Astrocyte of the cerebellum (primary cell): ENCODE results near the gene MYLK3.

Experiments used
- DNase-seq: peaks from one replicate; pipeline ENCODE4 v3.0.0-alpha.2; 2011; ENCODE audit warnings: low read depth
- H3K4me3 ChIP-seq: 2 replicates; pipeline ENCODE4 v1.5.1; 2011; ENCODE audit warnings: mild to moderate bottlenecking, low read depth, low read length, moderate library complexity
- CTCF ChIP-seq: IDR thresholded peaks from 2 replicates; pipeline ENCODE4 v1.5.1; 2012; ENCODE audit warnings: low read length, low read depth, moderate library complexity, mild to moderate bottlenecking; ENCODE audit errors: missing control alignments
- in situ Hi-C: cut with HindIII; loops from 2 replicates; pipeline ENCODE4 v1.10.0; 2017; ENCODE audit warnings: low sequenced_read_pairs

MYLK3 gene

GRCh38 chr16:46759309-46759708 is 11.2 kb upstream of the MYLK3 start:
- no peak for TF ChIP-seq CTCF
- no peak overlapping the region for H3K4me3 ChIP-seq
- in situ Hi-C loops = no loop called here
- DNase-seq = no peak

GRCh38 chr16:46757339-46758050 is 9.4 kb upstream of the MYLK3 start:
- in situ Hi-C loops = no loop called here
- H3K4me3 ChIP-seq = no peak overlapping the region
- TF ChIP-seq CTCF = no peak
- DNase-seq = no peak

DNA sequence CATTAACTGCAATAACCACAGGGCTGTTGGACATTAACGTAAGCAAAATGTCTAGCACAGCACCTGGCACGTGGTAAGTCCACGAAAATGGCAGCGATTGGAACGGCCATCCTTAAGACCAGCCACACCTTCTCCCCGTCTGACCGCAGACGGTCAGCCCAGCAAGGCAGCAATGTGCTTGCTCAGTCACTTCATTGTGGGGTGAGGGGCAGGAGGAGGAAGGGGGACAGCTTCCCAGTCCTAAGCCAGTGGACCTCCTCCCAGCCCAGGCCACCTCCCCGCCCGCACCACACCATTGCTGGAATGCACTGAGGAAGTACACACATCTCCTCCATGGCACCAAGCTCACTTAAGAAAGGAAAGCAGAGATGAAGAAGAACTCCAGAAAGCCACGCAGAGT is 8.6 kb upstream of the MYLK3 start:
- no peak for TF ChIP-seq CTCF
- in situ Hi-C loops = no loop called here
- DNase-seq = no peak
- no peak overlapping the region for H3K4me3 ChIP-seq

DNA sequence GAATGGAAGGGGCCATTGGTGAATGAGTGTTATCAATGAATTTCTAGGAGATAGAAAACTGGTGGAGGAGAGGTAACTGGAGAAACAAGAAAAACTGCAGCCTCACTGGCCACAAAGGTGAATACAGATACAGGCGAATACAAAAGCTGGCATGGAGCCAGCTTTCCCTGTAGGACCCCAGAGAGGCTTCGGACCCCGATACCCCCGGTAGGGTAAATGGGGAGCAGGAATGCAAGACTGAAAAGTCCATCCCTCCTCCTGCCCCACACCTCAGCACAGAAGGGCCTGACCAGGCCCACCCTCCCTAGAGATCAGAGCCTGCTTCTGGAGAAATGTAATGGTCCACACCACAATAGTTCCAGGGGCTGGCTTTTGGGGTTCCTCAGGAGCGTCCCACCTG is 4.9 kb upstream of the MYLK3 start:
- TF ChIP-seq CTCF = no peak
- in situ Hi-C loops = no loop called here
- no peak for DNase-seq
- no peak overlapping the region for H3K4me3 ChIP-seq

GRCh38 chr16:46751381-46751780 is 3.2 kb upstream of the MYLK3 start:
- no peak for DNase-seq
- in situ Hi-C loops = no loop called here
- no peak for TF ChIP-seq CTCF
- no peak overlapping the region for H3K4me3 ChIP-seq

DNA sequence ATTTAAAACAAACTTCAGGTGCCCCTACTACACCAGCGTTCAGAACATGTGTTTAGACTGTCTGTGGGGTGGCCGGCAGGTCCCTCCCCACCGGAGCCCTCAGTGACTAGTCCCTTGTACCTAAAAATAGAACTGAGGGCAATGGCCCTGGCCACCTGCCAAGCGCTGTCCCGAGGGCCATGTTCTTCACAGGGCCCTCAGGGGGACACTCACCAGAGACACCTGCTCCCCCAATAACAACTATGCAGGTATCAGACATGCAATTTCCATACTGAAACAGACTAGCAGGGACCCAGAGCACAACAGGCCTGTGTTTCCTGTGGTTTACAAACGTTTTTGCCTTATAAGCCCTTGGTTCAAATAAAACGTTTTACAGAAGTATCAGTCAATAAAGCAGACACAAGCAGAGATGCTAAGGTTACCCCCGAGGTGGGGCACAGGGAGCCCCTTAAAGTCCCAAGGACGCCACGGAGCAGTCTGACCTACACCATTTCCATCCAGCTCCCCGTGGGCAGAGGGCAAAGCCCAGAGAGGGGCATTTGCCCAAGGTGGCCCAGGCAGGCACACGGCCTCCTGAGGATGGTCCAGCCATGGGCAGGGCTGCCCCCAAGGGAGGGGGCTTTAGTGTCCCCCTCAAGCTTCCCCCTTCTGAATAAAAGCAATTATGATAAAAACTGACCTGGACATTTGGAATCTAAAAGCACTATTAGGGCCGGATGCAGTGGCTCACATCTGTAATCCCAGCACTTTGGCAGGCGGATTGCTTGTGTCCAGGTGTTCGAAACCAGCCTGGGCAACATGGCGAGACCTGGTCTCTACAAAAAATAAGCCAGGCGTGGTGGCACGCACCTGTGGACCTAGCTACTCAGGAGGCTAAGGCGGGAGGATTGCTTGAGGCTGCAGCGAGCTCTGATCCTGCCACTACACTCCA is 896 bp upstream of the MYLK3 start:
- in situ Hi-C loops = no loop called here
- no peak for DNase-seq
- no peak overlapping the region for H3K4me3 ChIP-seq
- TF ChIP-seq CTCF = no peak
